HepG2 (cell line): ENCODE measurements around the gene EIF5. TPM values are rescaled to one million over a fixed set of nuclear protein-coding genes. Genes with fewer than 3 reads are reported as not detected.
A peak's percentile ranks its signal among the peaks of the same experiment; 100 is the strongest.

ENCODE experiments used
- ATAC-seq: fragments of 200-7000 bp; cut with Tn5 transposase; 3 replicates; pipeline ENCODE4 v1.9.1; 2020; ENCODE audit warnings: mild to moderate bottlenecking, moderate library complexity
- BruUV-seq: library from RNA; stranded (reverse); fragments of 400-500 nt; replicated peaks from 2 replicates; lab custom pipeline; 2021; lab: Mats Ljungman, UMichigan
- CTCF ChIA-PET: fragments of 300-600 bp; formaldehyde crosslinking; extraction: SDS; loops from one replicate; lab custom pipeline; 2021; ENCODE audit warnings: low total read pairs, inconsistent platforms, low intra/inter-chr PET ratio; lab: Yijun Ruan, JAX
- POLR2A ChIA-PET: fragments of 350-600 bp; sonication (Branson Sonifier 250); formaldehyde crosslinking; loops from one replicate; lab custom pipeline; 2020; ENCODE audit warnings: antibody characterized with exemption, inconsistent platforms; lab: Yijun Ruan, JAX
- DNase-seq: peaks from one replicate; pipeline ENCODE4 v3.0.0-alpha.2; 2015; ENCODE audit warnings: low spot score
- FAIRE-seq: peaks from 3 replicates; lab custom pipeline; 2011; peaks lifted over from hg19 to GRCh38; lab: Jason Lieb, UNC
- H2AFZ ChIP-seq: one replicate; pipeline ENCODE4 v1.6.1; 2011; ENCODE audit warnings: low read length, inconsistent platforms
- H3K27ac ChIP-seq: fragments of 300-600 bp; 3 replicates; pipeline ENCODE4 v1.8.0; 2011; ENCODE audit warnings: mixed run types, mild to moderate bottlenecking, mixed read lengths, low read length, inconsistent platforms; ENCODE audit not compliant: insufficient read depth; ENCODE audit errors: extremely low read length
- H3K27me3 ChIP-seq, 2 experiments: fragments of 200-600 bp in 1 of 2; 2 replicates in 1 of 2; 3 replicates in 1 of 2; pipeline versions ENCODE4 v1.6.0 to v1.8.0; 2011; ENCODE audit warnings: low read length in 2 of 2, mild to moderate bottlenecking in 2 of 2, moderate library complexity in 2 of 2, inconsistent platforms in 1 of 2; ENCODE audit not compliant: insufficient read depth in 2 of 2, control insufficient read depth in 1 of 2
- H3K36me3 ChIP-seq, 2 experiments: fragments of 200-600 bp in 1 of 2; replicated peaks in 1 of 2; 2 replicates in 1 of 2; 3 replicates in 1 of 2; pipeline versions ENCODE4 v1.5.1 to v1.8.0; 2011; ENCODE audit warnings: low read length in 2 of 2, inconsistent platforms in 1 of 2; ENCODE audit not compliant: insufficient read depth in 2 of 2, control insufficient read depth in 1 of 2
- H3K4me1 ChIP-seq: 2 replicates; pipeline ENCODE4 v1.5.1; 2012; ENCODE audit warnings: low read length, inconsistent platforms; ENCODE audit not compliant: insufficient read depth
- H3K4me2 ChIP-seq: 2 replicates; pipeline ENCODE4 v1.6.0; 2011; ENCODE audit warnings: low read depth, low read length, inconsistent platforms
- H3K4me3 ChIP-seq, 3 experiments: fragments of 200-600 bp in 1 of 3; sonication (generic), shearing (Covaris generic) in 1 of 3; replicated peaks in 1 of 3; 2 replicates each; pipeline ENCODE4 v1.5.1; 2011 to 2016; ENCODE audit warnings: low read length in 3 of 3, inconsistent platforms in 2 of 3, low read depth in 2 of 3, mild to moderate bottlenecking in 2 of 3, control low read depth in 1 of 3, mixed read lengths in 1 of 3; ENCODE audit not compliant: insufficient read depth in 1 of 3
- H3K79me2 ChIP-seq: one replicate; pipeline ENCODE4 v1.6.1; 2011; ENCODE audit warnings: low read length, inconsistent platforms; ENCODE audit not compliant: insufficient read depth
- H3K9ac ChIP-seq: 2 replicates; pipeline ENCODE4 v1.6.0; 2011; ENCODE audit warnings: mild to moderate bottlenecking, low read depth, low read length, inconsistent platforms; ENCODE audit not compliant: insufficient read depth
- H3K9me3 ChIP-seq: 2 replicates; pipeline ENCODE4 v1.5.1; 2012; ENCODE audit warnings: mild to moderate bottlenecking, low read length
- H4K20me1 ChIP-seq: 2 replicates; pipeline ENCODE4 v1.6.0; 2011; ENCODE audit warnings: inconsistent platforms, mild to moderate bottlenecking, low read length, moderate library complexity; ENCODE audit not compliant: insufficient read depth
- ATRX ChIP-seq: sonication (generic); formaldehyde crosslinking; IDR thresholded peaks from 2 replicates; pipeline ENCODE4 v1.4.0; 2020; ENCODE audit warnings: missing genetic modification reagents, borderline replicate concordance
- FOXM1 ChIP-seq: sonication (generic); formaldehyde crosslinking; IDR thresholded peaks from 2 replicates; pipeline ENCODE4 v1.5.0; 2020; ENCODE audit warnings: missing genetic modification reagents
- GATA4 ChIP-seq: sonication (generic); IDR thresholded peaks from 2 replicates; pipeline ENCODE4 v1.6.1; 2016; ENCODE audit warnings: antibody characterized with exemption, low read depth, borderline replicate concordance
- KDM5A ChIP-seq: fragments of 200-600 bp; sonication (generic); IDR thresholded peaks from 2 replicates; pipeline ENCODE4 v1.7.0; 2018; ENCODE audit warnings: antibody characterized with exemption, mild to moderate bottlenecking, low read length, borderline replicate concordance
- KLF12 ChIP-seq: sonication (generic); formaldehyde crosslinking; IDR thresholded peaks from 2 replicates; pipeline ENCODE4 v1.4.0; 2020; ENCODE audit warnings: missing genetic modification reagents, borderline replicate concordance
- MED1 ChIP-seq: sonication (generic); formaldehyde crosslinking; IDR thresholded peaks from 2 replicates; pipeline ENCODE4 v1.4.0; 2020; ENCODE audit warnings: missing genetic modification reagents
- SP2 ChIP-seq: sonication (generic); formaldehyde crosslinking; IDR thresholded peaks from 2 replicates; pipeline ENCODE4 v1.5.1; 2020; ENCODE audit warnings: mild to moderate bottlenecking, missing genetic modification reagents
- SUZ12 ChIP-seq: fragments of 150-350 bp; IDR thresholded peaks from 2 replicates; pipeline ENCODE4 v1.6.1; 2014; ENCODE audit warnings: low read depth, low read length
- ZBTB25 ChIP-seq: IDR thresholded peaks from 2 replicates; pipeline ENCODE4 v1.6.1; 2018; ENCODE audit warnings: missing genetic modification reagents
- ZNF142 ChIP-seq: sonication (generic); formaldehyde crosslinking; IDR thresholded peaks from 2 replicates; pipeline ENCODE4 v1.4.0; 2020; ENCODE audit warnings: missing genetic modification reagents
- WGBS: methylation state at CpG from one replicate; pipeline ENCODE4 v1.1.6; 2017; ENCODE audit warnings: low lambda C conversion rate; 5-methylcytosine and 5-hydroxymethylcytosine counted together
- in situ Hi-C: cut with HindIII; loops from 2 replicates; pipeline ENCODE4 v1.10.0; 2017; ENCODE audit warnings: low pct_unique_long_range_greater_than_20kb; ENCODE audit not compliant: extremely low pct_ligation_motif_present
- intact Hi-C: fragments of 100-400 bp; cut with micrococcal nuclease; formaldehyde crosslinking; loops from one replicate; pipeline ENCODE4 v1.10.0; 2022; ENCODE audit not compliant: unreplicated experiment
- polyA plus RNA-seq, 8 experiments: library from polyadenylated mRNA; depleted of rRNA in 3 of 8; stranded (reverse) in 7 of 8; unstranded in 1 of 8; fragments of >200 nt; fragmentation: Illumina TruSeq in 4 of 8; extraction: Trizol in 4 of 8; gene quantifications; 2 replicates each; pipeline versions ENCODE4 v1.2.1 to v1.2.3, GENCODE V29; 2011 to 2016; ENCODE audit warnings: low read depth in 4 of 8, missing spikeins in 1 of 8, mixed read lengths in 1 of 8; ENCODE audit not compliant: insufficient read depth in 1 of 8
- total RNA-seq, 5 experiments: library from RNA; depleted of rRNA; stranded (reverse); fragments of >200 nt; fragmentation: Illumina TruSeq; extraction: Trizol; gene quantifications; 2 replicates each; pipeline ENCODE4 v1.2.3, GENCODE V29; 2016; ENCODE audit warnings: low read depth in 1 of 5
- TF ChIP-seq, protein P1 (sequence below): sonication (generic); formaldehyde crosslinking; IDR thresholded peaks from 2 replicates; pipeline ENCODE4 v1.4.0; 2020; ENCODE audit warnings: missing genetic modification reagents, borderline replicate concordance

EIF5 gene
- total and polyA plus RNA-seq, 2 of the 13 experiments (the other 11 are each of a cell fraction or from before 2014, with no cell fraction given), result 189 to 281 TPM

DNA sequence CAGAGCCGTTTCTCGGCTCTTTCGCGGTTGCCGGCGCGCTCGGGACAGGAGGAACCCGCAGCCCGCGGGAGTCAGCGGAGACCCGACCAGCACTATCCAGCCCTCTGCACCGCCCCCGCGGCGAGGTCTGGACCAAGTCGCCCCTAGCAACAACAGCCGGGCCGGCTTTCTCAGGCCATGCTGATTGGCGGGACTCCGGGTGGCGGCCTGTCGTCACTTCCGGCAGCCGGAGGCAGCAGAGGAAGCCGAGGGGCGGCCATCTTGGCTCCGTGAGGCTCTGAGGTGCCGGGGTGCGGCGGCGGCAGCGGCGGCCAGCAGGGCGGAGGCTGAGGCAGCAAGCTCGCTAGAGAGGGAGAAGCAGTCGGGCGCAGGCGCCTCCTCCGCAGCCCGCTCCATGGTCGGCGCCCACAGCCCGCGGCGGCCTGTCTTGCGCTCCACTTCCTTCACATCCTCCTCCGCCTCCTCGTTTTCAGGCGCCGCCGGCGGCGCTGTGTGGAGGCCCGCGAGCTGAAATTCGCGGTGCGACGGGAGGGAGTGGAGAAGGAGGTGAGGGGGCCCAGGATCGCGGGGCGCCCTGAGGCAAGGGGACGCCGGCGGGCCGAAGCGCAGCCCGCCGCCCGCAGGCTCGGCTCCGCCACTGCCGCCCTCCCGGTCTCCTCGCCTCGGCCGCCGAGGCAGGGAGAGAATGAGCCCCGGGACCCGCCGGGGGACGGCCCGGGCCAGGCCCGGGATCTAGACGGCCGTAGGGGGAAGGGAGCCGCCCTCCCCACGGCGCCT is 51.3 kb downstream of the EIF5 start, which contains the start of gene MARK3 (continued):
- TF ChIP-seq FOXM1 (CRISPR knock-in tag) (no peak), GATA4 (peak; percentile 40; the same call in 1 of the 2 replicates), MED1 (CRISPR knock-in tag) (peak; percentile 24; the same call in 1 of the 2 replicates), KDM5A (peak; percentile 69), SUZ12 (0 out of 2 replicates have a peak, but pooled peaks have one; percentile 7), SP2 (CRISPR knock-in tag) (peak; percentile 75), ZBTB25 (0 out of 2 replicates have a peak, but pooled peaks have one; percentile 25)

- H3K36me3 ChIP-seq, result peaks cover 0 to 4% of the 10 kb centered on the region in 2 experiments; a peak in 1 of 5 replicates
- peak overlapping the region; percentile 92 for H3K9ac ChIP-seq
- FAIRE-seq (peak; percentile 75), ATAC-seq (peak; percentile 18), DNase-seq (no peak)
- in situ Hi-C loops, result no loop called here
- H3K79me2 ChIP-seq, result peaks cover 47% of the 10 kb centered on the region
- H3K9me3 ChIP-seq, result no peaks in the 10 kb centered on the region
- peak overlapping the region; percentile 67 for H3K4me2 ChIP-seq
- TSS peak; percentile 61 for BruUV-seq
- H3K4me1 ChIP-seq, result peaks cover 35% of the 10 kb centered on the region
- peak overlapping the region; percentile 88 for H3K27ac ChIP-seq
- under 1% methylated on average over 22 of the region's 44 CpGs for WGBS
- peaks cover 31% of the 10 kb centered on the region for H4K20me1 ChIP-seq
- ChIA-PET POLR2A (interaction anchor here (1.0 kb wide), 1 partner anchor 52 kb away, joined by 4 read pairs; the partner anchor contains the start of gene EIF5), CTCF (no interaction called here)
- intact Hi-C loops, result loop anchor here (5.0 kb wide), 1 partner anchor 39 kb away; no protein-coding TSS in a partner anchor
- H2AFZ ChIP-seq, result no peak overlapping the region
- H3K27me3 ChIP-seq, result peaks cover 1 to 4% of the 10 kb centered on the region in 2 experiments; a peak in 2 of 5 replicates
- peak overlapping the region; percentile 92 to 98 (median 93) for H3K4me3 ChIP-seq
- TF ChIP-seq, protein P1, sequence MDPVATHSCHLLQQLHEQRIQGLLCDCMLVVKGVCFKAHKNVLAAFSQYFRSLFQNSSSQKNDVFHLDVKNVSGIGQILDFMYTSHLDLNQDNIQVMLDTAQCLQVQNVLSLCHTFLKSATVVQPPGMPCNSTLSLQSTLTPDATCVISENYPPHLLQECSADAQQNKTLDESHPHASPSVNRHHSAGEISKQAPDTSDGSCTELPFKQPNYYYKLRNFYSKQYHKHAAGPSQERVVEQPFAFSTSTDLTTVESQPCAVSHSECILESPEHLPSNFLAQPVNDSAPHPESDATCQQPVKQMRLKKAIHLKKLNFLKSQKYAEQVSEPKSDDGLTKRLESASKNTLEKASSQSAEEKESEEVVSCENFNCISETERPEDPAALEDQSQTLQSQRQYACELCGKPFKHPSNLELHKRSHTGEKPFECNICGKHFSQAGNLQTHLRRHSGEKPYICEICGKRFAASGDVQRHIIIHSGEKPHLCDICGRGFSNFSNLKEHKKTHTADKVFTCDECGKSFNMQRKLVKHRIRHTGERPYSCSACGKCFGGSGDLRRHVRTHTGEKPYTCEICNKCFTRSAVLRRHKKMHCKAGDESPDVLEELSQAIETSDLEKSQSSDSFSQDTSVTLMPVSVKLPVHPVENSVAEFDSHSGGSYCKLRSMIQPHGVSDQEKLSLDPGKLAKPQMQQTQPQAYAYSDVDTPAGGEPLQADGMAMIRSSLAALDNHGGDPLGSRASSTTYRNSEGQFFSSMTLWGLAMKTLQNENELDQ (CRISPR knock-in tag), result no peak
- TF ChIP-seq ZNF142 (CRISPR knock-in tag) (no peak), KLF12 (CRISPR knock-in tag) (no peak), ATRX (CRISPR knock-in tag) (no peak)
These were observed 52.1 kb downstream of the EIF5 start for GRCh38 chr14:103385929-103386712.
